Adrenal gland (tissue), 12 donors: Measurements from ENCODE around the gene SLC16A13. TPM values are rescaled to one million over a fixed set of nuclear protein-coding genes. Genes with fewer than 3 reads are reported as not detected.
"Not testable (repeated sequence)": the region's sequence is repeated elsewhere in the genome, so short reads cannot be mapped to it uniquely, and the experiment has no call there.

Experiments used
- DNase-seq, 7 donors: peaks; one replicate each; pipeline ENCODE4 v3.0.0-alpha.2; 2019 to 2020
- H3K27ac ChIP-seq, 5 donors: fragments of 200-600 bp; sonication (generic) in 4 of 5; 1 replicate in 3 of 5; 2 replicates in 2 of 5; pipeline versions ENCODE4 v1.5.1 to v1.8.0; 2016 to 2020; ENCODE audit warnings: mild to moderate bottlenecking in 1 of 5
- H3K27me3 ChIP-seq: fragments of 200-600 bp; 2 replicates; pipeline ENCODE4 v1.8.0; 2021
- H3K36me3 ChIP-seq, 2 donors: fragments of 200-600 bp; replicated peaks in 1 of 2; 1 replicate in 1 of 2; 2 replicates in 1 of 2; pipeline versions ENCODE4 v1.5.1 to v1.8.0; 2018 to 2022
- H3K4me1 ChIP-seq, 2 donors: fragments of 200-600 bp; replicated peaks in 1 of 2; 1 replicate in 1 of 2; 2 replicates in 1 of 2; pipeline versions ENCODE4 v1.5.1 to v1.8.0; 2018 to 2021
- H3K4me3 ChIP-seq, 4 donors: fragments of 200-600 bp; sonication (generic) in 3 of 4; one replicate each; pipeline ENCODE4 v1.5.1; 2016 to 2018
- H3K9me3 ChIP-seq, 3 donors: fragments of 200-600 bp; sonication (generic) in 1 of 3; replicated peaks in 1 of 3; 1 replicate in 2 of 3; 2 replicates in 1 of 3; pipeline versions ENCODE4 v1.5.1 to v1.8.0; 2016 to 2021
- POLR2A ChIP-seq, 2 donors: fragments of 450-650 bp; IDR thresholded peaks; one replicate each; pipeline ENCODE4 v1.6.1; 2017; ENCODE audit warnings: antibody characterized with exemption in 2 of 2, mild to moderate bottlenecking in 2 of 2, moderate library complexity in 1 of 2
- WGBS, 4 donors: extraction: QIAGEN DNeasy Blood & Tissue Kit in 2 of 4; methylation state at CpG; one replicate each; pipeline versions ENCODE4 v1.1.5 to v1.1.7; 2013 to 2017; 5-methylcytosine and 5-hydroxymethylcytosine counted together
- intact Hi-C, 2 donors: fragments of 100-400 bp; cut with DNase I; formaldehyde crosslinking; loops; one replicate each; pipeline versions ENCODE4 v1.14.1 to v1.15.0; 2022 to 2023
- polyA plus RNA-seq, 3 donors: library from polyadenylated mRNA; stranded (reverse); fragments of 200-250 nt in 2 of 3; fragments of 350-450 nt in 1 of 3; fragmentation: Illumina TruSeq in 1 of 3; extraction: RNeasy Lipid Tissue Mini Kit (QIAGEN cat#74804) in 1 of 3; gene quantifications; one replicate each; pipeline ENCODE4 v1.2.3, GENCODE V29; 2013 to 2014
- total RNA-seq, 9 donors: library from RNA; depleted of rRNA in 4 of 9; stranded (reverse); fragments of >200 nt in 4 of 9; fragments of 120-200 nt in 1 of 9; fragmentation: NEBNext Ultra II Directional in 1 of 9; extraction: Animal tissue kit (Norgen Biotek cat#: 25700) in 1 of 9; gene quantifications; one replicate each; pipeline versions ENCODE4 v1.1.0 to v1.2.4, GENCODE V29; 2013 to 2023
- TF ChIP-seq, protein P1 (sequence below), 6 experiments: fragments of 450-650 bp in 4 of 6; fragments of 200-600 bp in 2 of 6; sonication (generic) in 1 of 6; IDR thresholded peaks; 1 replicate in 5 of 6; 2 replicates in 1 of 6; pipeline versions ENCODE4 v1.5.1 to v1.8.0; 2016 to 2021; ENCODE audit warnings: antibody characterized with exemption in 6 of 6, mild to moderate bottlenecking in 2 of 6, moderate library complexity in 1 of 6
- donor health status: healthy with polysubstance abuse.
- donor health status: Bipolar disorder and iron deficiency.
- donor health status: DM: yes; HTN: yes; CAD: no.
- donor health status: DM: no; HTN: no; CAD: no.
- donor health status: DM: no; HTN: no; CAD: no.
- donor health status: DM: yes; HTN: yes; CAD: no.

Gene SLC16A13
- total and polyA plus RNA-seq, 12 donors, result 0.84 to 3.2 (median 2.2) TPM

DNA sequence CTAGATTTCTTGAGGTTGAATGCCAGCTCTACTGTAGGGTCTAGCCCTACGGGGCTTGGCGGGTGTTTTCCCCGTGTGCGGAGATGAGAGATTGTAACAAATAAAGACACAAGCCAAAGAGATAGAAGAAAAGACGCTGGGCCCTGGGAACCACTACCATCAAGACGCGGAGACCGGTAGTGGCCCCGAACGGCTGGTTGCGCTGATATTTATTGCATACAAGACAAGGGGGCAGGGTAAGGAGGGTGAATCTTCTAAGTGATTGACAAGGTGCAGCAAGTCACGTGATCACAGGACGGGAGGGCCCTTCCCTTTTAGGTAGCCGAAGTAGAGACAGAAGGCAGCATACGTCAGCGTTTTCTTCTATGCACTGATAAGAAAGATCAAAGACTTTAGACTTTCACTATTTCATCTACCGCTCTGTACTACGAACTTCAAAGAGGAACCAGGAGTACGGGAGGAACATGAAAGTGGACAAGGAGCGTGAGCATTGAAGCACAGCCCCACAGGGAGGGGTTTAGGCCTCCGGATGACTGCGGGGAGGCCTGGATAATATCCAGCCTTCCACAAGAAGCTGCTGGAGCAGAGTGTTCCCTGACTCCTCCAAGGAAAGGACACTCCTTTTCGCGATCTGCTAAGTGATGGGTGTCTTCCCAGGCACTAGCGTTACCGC lies 11.0 kb downstream of the SLC16A13 start:
- H3K36me3 ChIP-seq, H3K9me3 ChIP-seq, intact Hi-C loops: not testable (repeated sequence)
- Histone ChIP-seq H3K4me3 (peak overlapping the region in 2 of 4 donors; percentile 8 to 40), H3K4me1 (peaks cover 11 to 34% of the 10 kb centered on the region in 2 donors), H3K27me3 (peaks cover 18% of the 10 kb centered on the region), H3K27ac (peak overlapping the region in 3 of 5 donors; percentile 58 to 75 (median 68))
- peak; percentile 44 to 80 (median 75) for DNase-seq
- TF ChIP-seq POLR2A (IDR thresholded peaks at IDR 0.05), result peak in 1 of 2 donors; percentile 25
- 4 to 5% (median 4%) methylated on average over 24 to 26 of the region's 26 CpGs for WGBS, 4 donors

- TF ChIP-seq, protein P1, sequence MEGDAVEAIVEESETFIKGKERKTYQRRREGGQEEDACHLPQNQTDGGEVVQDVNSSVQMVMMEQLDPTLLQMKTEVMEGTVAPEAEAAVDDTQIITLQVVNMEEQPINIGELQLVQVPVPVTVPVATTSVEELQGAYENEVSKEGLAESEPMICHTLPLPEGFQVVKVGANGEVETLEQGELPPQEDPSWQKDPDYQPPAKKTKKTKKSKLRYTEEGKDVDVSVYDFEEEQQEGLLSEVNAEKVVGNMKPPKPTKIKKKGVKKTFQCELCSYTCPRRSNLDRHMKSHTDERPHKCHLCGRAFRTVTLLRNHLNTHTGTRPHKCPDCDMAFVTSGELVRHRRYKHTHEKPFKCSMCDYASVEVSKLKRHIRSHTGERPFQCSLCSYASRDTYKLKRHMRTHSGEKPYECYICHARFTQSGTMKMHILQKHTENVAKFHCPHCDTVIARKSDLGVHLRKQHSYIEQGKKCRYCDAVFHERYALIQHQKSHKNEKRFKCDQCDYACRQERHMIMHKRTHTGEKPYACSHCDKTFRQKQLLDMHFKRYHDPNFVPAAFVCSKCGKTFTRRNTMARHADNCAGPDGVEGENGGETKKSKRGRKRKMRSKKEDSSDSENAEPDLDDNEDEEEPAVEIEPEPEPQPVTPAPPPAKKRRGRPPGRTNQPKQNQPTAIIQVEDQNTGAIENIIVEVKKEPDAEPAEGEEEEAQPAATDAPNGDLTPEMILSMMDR (IDR thresholded peaks at IDR 0.05), result no peak
- no peak for TF ChIP-seq POLR2A (IDR thresholded peaks at IDR 0.05)
- H3K27me3 ChIP-seq, result peaks cover 13% of the 10 kb centered on the region
- no peaks in the 10 kb centered on the region for H3K36me3 ChIP-seq
- no peak overlapping the region for H3K4me3 ChIP-seq
- no peak for DNase-seq
- peak overlapping the region in 2 of 5 donors; percentile 68 to 75 for H3K27ac ChIP-seq
- H3K9me3 ChIP-seq, result no peaks in the 10 kb centered on the region
- WGBS, 4 donors, result 71 to 79% (median 74%) methylated on average over 6 of the region's 6 CpGs
- intact Hi-C loops, result no loop called here
- peaks cover 11 to 34% of the 10 kb centered on the region in 2 donors for H3K4me1 ChIP-seq
Observed at GRCh38 chr17:7047566-7047965, 11.8 kb downstream of the SLC16A13 start.

DNA sequence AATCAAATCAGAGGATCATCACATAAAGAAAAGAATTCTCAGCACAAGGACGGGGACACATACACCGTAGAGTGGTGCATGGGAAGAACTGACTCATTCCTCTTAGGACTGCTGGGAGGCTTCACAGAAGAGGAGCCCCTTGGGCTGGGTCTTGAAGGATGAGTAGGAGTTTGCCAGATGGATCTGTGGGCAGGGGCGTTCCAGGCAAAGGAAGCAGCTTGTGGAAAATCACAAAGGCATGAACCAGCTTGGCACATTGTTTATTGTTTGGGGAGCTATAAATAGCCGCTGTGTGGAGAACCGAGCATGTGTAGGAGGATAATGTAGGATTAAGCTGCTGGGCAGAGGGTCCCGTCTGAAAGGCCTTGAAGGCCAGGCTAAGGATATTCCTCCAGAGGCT lies 13.2 kb downstream of the SLC16A13 start:
- 73 to 82% (median 78%) methylated on average over 5 to 6 of the region's 6 CpGs for WGBS, 4 donors
- no peaks in the 10 kb centered on the region for H3K36me3 ChIP-seq
- DNase-seq, result no peak
- no peak overlapping the region for H3K4me3 ChIP-seq
- peaks cover 1% of the 10 kb centered on the region for H3K27me3 ChIP-seq
- H3K27ac ChIP-seq, result no peak overlapping the region
- TF ChIP-seq POLR2A (IDR thresholded peaks at IDR 0.05), result no peak
- TF ChIP-seq, protein P1 (IDR thresholded peaks at IDR 0.05), result no peak
- H3K4me1 ChIP-seq, result peaks cover 5 to 20% of the 10 kb centered on the region in 2 donors
- H3K9me3 ChIP-seq, result no peaks in the 10 kb centered on the region
- intact Hi-C loops, result no loop called here

- not testable (repeated sequence) for H3K36me3 ChIP-seq, DNase-seq, H3K4me3 ChIP-seq, H3K27ac ChIP-seq, H3K27me3 ChIP-seq, H3K9me3 ChIP-seq
- intact Hi-C loops, result loop anchor here (5.0 to 10.0 kb wide), 2 partner anchors 87 to 244 kb away; partner anchors contain the start of gene YBX2 (in 1 of the 2)
- peaks cover 5 to 19% of the 10 kb centered on the region in 2 donors for H3K4me1 ChIP-seq
- WGBS, 4 donors, result 74 to 79% (median 74%) methylated on average over 9 of the region's 9 CpGs
Observed at GRCh38 chr17:7050583-7050982, 14.8 kb downstream of the SLC16A13 start.

- no peak for DNase-seq
- H3K27ac ChIP-seq, result no peak overlapping the region
- no peaks in the 10 kb centered on the region for H3K4me1 ChIP-seq
- H3K9me3 ChIP-seq, result no peaks in the 10 kb centered on the region
- H3K4me3 ChIP-seq, result no peak overlapping the region
- TF ChIP-seq, protein P1 (IDR thresholded peaks at IDR 0.05), result no peak
- no peaks in the 10 kb centered on the region for H3K36me3 ChIP-seq
- intact Hi-C loops, result loop anchor here in 1 of 2 donors (10.0 kb wide), 1 partner anchor 238 kb away; the partner anchor contains the start of gene YBX2
- 84 to 94% (median 89%) methylated on average over 4 of the region's 4 CpGs for WGBS, 4 donors
- no peaks in the 10 kb centered on the region for H3K27me3 ChIP-seq
Observed at GRCh38 chr17:7056386-7056785, 20.6 kb downstream of the SLC16A13 start.
